Activated CD4-positive, alpha-beta T cell treated with anti-CD3 and anti-CD28 coated beads for 36 hours (primary cell): Measurements from ENCODE around the gene RPS6KA4. TPM values are rescaled to one million over a fixed set of nuclear protein-coding genes. Genes with fewer than 3 reads are reported as not detected.
"Not testable (repeated sequence)": the region's sequence is repeated elsewhere in the genome, so short reads cannot be mapped to it uniquely, and the experiment has no call there.

Experiments
- ATAC-seq: fragments of 200-7000 bp; cut with Tn5 transposase; one replicate; pipeline ENCODE4 v1.10.0; 2021; ENCODE audit warnings: mild to moderate bottlenecking, moderate library complexity
- CTCF ChIA-PET: fragments of 350-600 bp; sonication (Branson Sonifier 250); formaldehyde crosslinking; loops from one replicate; lab custom pipeline; 2021; ENCODE audit warnings: antibody characterized with exemption; lab: Charles Lee
- POLR2A ChIA-PET: fragments of 350-600 bp; sonication (Branson Sonifier 250); formaldehyde crosslinking; loops from one replicate; lab custom pipeline; 2021; ENCODE audit warnings: antibody characterized with exemption, inconsistent platforms; lab: Charles Lee
- DNase-seq: peaks from one replicate; pipeline ENCODE4 v3.0.0-alpha.2; 2020
- H3K27ac Mint-ChIP-seq: one replicate; pipeline ENCODE4 v1.8.0; 2021; ENCODE audit warnings: mixed read lengths
- H3K27me3 Mint-ChIP-seq: one replicate; pipeline ENCODE4 v1.8.0; 2021; ENCODE audit warnings: mixed read lengths
- H3K36me3 Mint-ChIP-seq: one replicate; pipeline ENCODE4 v1.8.0; 2021; ENCODE audit warnings: low read depth, mixed read lengths
- H3K4me1 Mint-ChIP-seq: one replicate; pipeline ENCODE4 v1.8.0; 2021; ENCODE audit warnings: mixed read lengths
- H3K4me3 Mint-ChIP-seq: one replicate; pipeline ENCODE4 v1.8.0; 2021; ENCODE audit warnings: mild to moderate bottlenecking, moderate library complexity, mixed read lengths
- H3K9me3 Mint-ChIP-seq: one replicate; pipeline ENCODE4 v1.8.0; 2021; ENCODE audit warnings: low read depth, mixed read lengths
- intact Hi-C, 2 experiments: fragments of 100-400 bp; cut with DNase I in 1 of 2; cut with micrococcal nuclease in 1 of 2; formaldehyde crosslinking; loops; one replicate each; pipeline versions ENCODE4 v1.14.2 to v1.15.1; 2022 to 2024; cut with DNase I, micrococcal nuclease
- total RNA-seq, 2 experiments: library from RNA; stranded (reverse); gene quantifications; one replicate each; pipeline ENCODE4 v1.2.3, GENCODE V29; 2021

The RPS6KA4 gene
- total RNA-seq, 2 experiments from 2014 or later = 22.0 to 30.2 TPM

DNA sequence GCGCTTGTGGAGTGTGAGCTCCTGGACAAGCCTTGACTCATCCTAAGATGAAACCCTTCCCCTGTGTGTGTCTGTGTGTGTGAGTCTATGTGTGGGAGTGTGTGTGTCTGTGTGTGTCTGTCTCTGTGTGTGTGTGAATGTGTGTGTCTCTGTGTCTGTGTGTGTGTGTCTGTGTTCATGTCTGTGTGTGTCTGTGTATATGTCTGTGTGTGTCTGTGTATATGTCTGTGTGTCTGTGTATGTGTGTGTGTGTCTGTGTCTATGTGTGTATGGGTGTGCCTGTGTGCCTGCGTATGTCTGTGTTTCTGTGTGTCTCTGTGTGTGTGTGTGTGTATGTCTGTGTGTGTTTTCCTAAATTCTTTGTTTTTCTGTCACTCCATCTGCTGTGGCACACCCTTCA, 48.7 kb downstream of the RPS6KA4 start:
- Mint-ChIP-seq H3K36me3 (no peaks in the 10 kb centered on the region), H3K27me3 (no peaks in the 10 kb centered on the region), H3K9me3 (peaks cover 2% of the 10 kb centered on the region), H3K4me1 (no peaks in the 10 kb centered on the region), H3K4me3 (no peak overlapping the region), H3K27ac (no peak overlapping the region)
- ChIA-PET CTCF (interaction anchor here (0.8 kb wide), 1 partner anchor 157 kb away, joined by 3 read pairs; no protein-coding TSS in a partner anchor), POLR2A (no interaction called here)
- intact Hi-C loops = no loop called here
- DNase-seq (no peak), ATAC-seq (no peak)

DNA sequence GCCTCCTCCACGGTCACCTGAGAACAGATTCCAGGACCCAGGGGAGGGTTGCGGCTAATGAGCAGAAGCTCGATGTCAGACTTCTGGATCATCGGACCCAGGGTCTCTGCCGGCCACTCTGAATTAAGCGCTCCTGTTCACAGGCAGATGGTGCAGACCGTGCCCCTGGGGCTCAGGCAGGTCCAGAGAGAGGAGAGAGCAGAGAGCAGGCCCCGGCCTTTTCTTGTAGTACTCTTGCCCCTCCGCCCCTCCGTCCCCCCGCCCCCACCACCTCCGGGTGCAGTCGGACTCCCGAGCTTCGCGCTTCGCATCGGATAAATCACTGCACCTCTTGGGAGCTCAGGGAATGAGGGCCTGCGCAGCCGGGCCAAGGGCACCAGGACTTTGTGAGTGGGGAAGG, 50.3 kb downstream of the RPS6KA4 start:
- no peak overlapping the region for H3K4me3 Mint-ChIP-seq
- no peak overlapping the region for H3K27ac Mint-ChIP-seq
- ChIA-PET POLR2A (no interaction called here), CTCF (no interaction called here)
- no peaks in the 10 kb centered on the region for H3K27me3 Mint-ChIP-seq
- intact Hi-C loops = no loop called here
- ATAC-seq (no peak), DNase-seq (no peak)
- no peaks in the 10 kb centered on the region for H3K36me3 Mint-ChIP-seq
- peaks cover under 1% of the 10 kb centered on the region for H3K9me3 Mint-ChIP-seq
- no peaks in the 10 kb centered on the region for H3K4me1 Mint-ChIP-seq

DNA sequence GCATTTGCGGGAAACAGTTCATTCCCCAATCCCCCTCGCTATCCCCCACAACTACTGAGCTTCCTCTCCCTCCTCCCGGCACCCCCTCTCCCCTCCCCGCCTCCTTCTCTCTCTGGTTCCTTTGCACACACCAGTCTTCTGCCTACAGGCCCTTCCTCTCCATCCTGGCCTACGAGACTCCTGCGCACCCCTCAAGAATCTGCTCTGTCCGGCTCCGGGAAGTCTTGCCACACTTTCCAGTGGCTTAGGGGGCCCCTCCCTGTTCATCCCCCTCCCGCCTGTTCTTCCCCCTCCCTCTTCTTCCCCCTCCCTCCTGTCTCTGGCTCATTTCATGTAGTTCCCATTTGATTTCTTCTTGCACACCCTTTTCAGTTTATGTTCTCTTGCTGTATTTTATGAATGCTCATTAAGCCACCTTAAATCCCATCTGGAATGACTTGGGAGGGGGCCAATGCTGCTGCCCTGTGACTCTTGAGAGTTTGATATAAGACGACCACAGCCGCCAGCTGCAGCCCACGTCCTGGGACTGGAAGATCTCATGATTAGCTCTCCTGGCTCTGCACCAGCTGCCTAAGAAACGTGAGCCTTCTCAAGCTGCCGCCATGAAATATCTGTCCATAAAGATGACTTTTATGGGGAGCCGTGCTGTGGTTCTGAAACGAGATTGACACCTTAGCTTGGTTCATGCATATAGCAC, 50.9 kb downstream of the RPS6KA4 start:
- Mint-ChIP-seq H3K27me3 (no peaks in the 10 kb centered on the region), H3K9me3 (no peaks in the 10 kb centered on the region), H3K27ac (no peak overlapping the region), H3K4me1 (no peaks in the 10 kb centered on the region), H3K4me3 (no peak overlapping the region), H3K36me3 (no peaks in the 10 kb centered on the region)
- no peak for ATAC-seq
- POLR2A ChIA-PET = no interaction called here
- CTCF ChIA-PET = interaction anchor here (1.0 kb wide), 1 partner anchor 12 kb away, joined by 4 read pairs; no protein-coding TSS in a partner anchor
- intact Hi-C loops = no loop called here
- no peak for DNase-seq

DNA sequence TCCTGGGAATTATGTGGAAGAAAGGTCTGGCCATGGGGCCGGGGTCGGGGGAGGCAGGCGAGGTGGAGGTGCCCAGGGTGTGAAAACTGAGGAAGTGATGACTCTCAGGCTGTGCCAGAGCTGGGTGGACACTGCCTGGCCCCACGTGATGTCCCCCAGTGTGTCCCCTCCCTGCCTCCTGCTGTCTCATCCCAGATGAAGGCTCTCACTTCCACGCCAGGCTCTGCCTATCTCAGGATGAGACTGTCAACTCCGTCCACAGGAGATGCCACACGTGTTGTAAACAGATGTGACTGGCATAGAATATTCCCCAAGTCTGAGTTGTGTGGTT, 51.4 kb downstream of the RPS6KA4 start:
- H3K4me3 Mint-ChIP-seq = no peak overlapping the region
- POLR2A ChIA-PET = no interaction called here
- H3K27me3 Mint-ChIP-seq = no peaks in the 10 kb centered on the region
- ATAC-seq (no peak), DNase-seq (no peak)
- no peaks in the 10 kb centered on the region for H3K36me3 Mint-ChIP-seq
- CTCF ChIA-PET = interaction anchor here (1.0 kb wide), 1 partner anchor 12 kb away, joined by 4 read pairs; no protein-coding TSS in a partner anchor
- intact Hi-C loops = no loop called here
- no peak overlapping the region for H3K27ac Mint-ChIP-seq
- H3K4me1 Mint-ChIP-seq = no peaks in the 10 kb centered on the region
- no peaks in the 10 kb centered on the region for H3K9me3 Mint-ChIP-seq

DNA sequence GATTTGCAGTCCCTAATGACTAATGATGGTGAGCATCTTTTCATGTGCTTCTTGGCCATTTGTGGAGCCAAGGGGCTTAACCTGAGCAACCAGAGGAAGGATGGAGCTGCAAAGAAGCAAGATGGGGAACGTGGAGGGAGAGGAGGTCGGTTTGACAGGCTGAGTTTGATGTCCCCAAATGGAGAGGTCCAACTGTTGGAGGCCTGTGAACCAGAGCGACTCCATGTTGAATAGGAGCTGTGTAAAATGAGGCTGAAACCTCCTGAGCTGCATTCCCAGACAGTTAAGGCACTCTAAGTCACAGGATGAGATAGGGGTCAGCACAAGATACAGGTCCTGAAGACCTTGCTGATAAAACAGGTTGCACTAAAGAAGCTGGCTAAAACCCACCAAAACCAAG, 54.5 kb downstream of the RPS6KA4 start:
- ChIA-PET POLR2A (no interaction called here), CTCF (interaction anchor here (1.7 kb wide), 1 partner anchor 35 kb away, joined by 5 read pairs; no protein-coding TSS in a partner anchor)
- Mint-ChIP-seq H3K36me3 (peaks cover 2% of the 10 kb centered on the region), H3K27ac (no peak overlapping the region), H3K4me1 (peaks cover 4% of the 10 kb centered on the region), H3K27me3 (no peaks in the 10 kb centered on the region), H3K9me3 (peaks cover 3% of the 10 kb centered on the region), H3K4me3 (no peak overlapping the region)
- intact Hi-C loops = no loop called here
- no peak for ATAC-seq
- DNase-seq = no peak

DNA sequence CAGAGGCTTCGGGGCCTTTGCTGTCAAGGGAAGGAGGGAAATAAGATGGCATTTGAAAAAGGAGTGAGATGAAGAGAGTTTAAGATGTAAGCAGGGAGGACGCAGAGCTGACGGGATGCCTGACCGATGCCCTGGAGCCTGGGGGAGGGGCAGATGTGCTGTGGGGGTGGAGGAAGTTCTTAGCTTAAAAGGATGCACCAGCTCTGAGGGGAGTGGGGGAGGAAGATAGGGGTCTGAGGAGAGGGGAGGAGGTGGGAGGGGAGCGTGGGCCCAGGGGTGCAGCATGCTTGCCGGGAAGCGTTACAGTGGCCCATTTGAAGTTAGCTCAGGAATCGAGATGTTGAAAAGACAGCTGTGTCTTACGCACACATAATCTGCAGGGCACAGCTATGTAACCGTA, 56.3 kb downstream of the RPS6KA4 start:
- peaks cover 4% of the 10 kb centered on the region for H3K9me3 Mint-ChIP-seq
- POLR2A ChIA-PET = no interaction called here
- peaks cover 2% of the 10 kb centered on the region for H3K36me3 Mint-ChIP-seq
- H3K4me1 Mint-ChIP-seq = peaks cover 4% of the 10 kb centered on the region
- H3K4me3 Mint-ChIP-seq = no peak overlapping the region
- H3K27ac Mint-ChIP-seq = no peak overlapping the region
- no peak for ATAC-seq
- DNase-seq = no peak
- no peaks in the 10 kb centered on the region for H3K27me3 Mint-ChIP-seq
- CTCF ChIA-PET = no interaction called here
- intact Hi-C loops = no loop called here

DNA sequence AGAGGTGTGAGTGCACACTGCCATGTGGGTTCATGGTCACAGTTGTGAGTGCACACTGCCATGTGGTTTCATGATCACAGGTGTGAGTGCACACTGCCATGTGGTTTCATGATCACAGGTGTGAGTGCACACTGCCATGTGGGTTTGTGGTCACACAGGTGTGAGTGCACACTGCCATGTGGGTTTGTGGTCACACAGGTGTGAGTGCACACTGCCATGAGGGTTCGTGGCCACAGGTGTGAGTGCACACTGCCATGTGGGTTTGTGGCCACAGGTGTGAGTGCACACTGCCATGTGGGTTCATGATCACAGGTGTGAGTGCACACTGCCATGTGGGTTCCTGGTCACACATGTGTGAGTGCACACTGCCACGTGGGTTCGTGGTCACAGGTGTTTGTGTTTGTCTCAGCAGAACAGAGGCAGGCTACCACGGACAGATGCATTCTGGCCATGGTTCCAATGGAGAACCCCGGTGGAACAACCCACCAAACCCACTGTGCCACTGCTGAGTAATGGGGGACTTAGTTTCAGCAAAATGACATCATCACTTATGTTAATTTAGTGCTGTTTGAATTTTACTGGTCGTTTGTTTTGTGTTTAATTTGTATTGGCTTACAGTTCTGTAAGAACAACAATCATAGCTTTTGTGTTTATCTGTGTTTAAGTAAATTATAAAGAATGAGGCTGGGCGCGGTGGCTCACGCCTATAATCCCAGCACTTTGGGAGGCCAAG, 57.2 kb downstream of the RPS6KA4 start:
- H3K27ac Mint-ChIP-seq = no peak overlapping the region
- POLR2A ChIA-PET = no interaction called here
- DNase-seq (no peak), ATAC-seq (no peak)
- H3K36me3 Mint-ChIP-seq = peaks cover 2% of the 10 kb centered on the region
- no peaks in the 10 kb centered on the region for H3K27me3 Mint-ChIP-seq
- CTCF ChIA-PET = interaction anchor here (0.6 kb wide), 1 partner anchor 1428 kb away, joined by 3 read pairs; no protein-coding TSS in a partner anchor
- peaks cover 5% of the 10 kb centered on the region for H3K9me3 Mint-ChIP-seq
- peaks cover 4% of the 10 kb centered on the region for H3K4me1 Mint-ChIP-seq
- intact Hi-C loops = no loop called here
- H3K4me3 Mint-ChIP-seq = no peak overlapping the region

DNA sequence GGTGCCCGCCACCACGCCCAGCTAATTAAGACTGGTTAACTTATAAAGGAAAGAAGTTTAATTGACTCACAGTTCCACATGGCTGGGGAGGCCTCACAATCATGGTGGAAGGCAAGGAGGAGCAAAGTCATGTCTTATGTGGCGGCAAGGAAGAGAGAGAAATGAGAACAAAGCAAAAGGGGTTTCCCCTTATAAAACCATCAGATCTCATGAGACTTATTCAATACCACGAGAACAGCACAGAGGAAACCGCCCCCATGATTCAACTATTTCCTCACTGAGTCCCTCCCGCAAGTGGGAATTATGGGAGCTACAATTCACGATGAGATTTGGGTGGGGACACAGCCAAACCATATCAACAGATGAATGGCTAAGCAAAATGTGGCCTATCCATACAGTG, 59.3 kb downstream of the RPS6KA4 start:
- H3K4me1 Mint-ChIP-seq, CTCF ChIA-PET, intact Hi-C loops, H3K27me3 Mint-ChIP-seq, H3K36me3 Mint-ChIP-seq, H3K4me3 Mint-ChIP-seq, POLR2A ChIA-PET: not testable (repeated sequence)
- Mint-ChIP-seq H3K27ac (peak overlapping the region; percentile 44), H3K9me3 (peaks cover 12% of the 10 kb centered on the region)
- DNase-seq (peak; percentile 9), ATAC-seq (peak; percentile 42)

DNA sequence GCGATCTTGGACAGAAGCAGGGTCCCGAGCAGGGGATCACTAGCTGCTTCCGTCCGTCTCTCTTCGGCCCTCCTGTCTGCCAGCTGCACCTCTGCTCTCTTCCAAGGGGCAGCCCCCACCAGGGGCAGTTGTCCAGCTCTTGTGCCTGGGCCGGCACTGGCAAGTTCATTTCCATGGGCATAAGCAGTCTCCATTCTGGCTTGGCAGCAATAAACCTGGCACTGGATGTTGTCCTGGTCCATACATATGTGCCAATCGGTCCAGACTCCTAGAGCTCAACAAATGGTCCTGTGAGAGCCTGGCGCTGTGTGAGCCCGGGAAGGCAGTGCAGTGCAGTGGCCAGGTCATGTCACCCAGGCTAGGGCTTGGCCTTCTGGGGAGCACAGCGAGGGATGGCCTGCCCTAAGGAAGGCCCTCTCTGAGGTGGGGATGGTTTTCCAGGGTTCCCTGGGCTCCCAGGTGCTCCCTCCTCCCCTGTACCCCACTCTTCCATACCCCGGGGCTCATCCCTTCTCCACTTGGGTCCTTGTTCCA, 60.4 kb downstream of the RPS6KA4 start:
- Mint-ChIP-seq H3K9me3 (peaks cover 12% of the 10 kb centered on the region), H3K4me3 (no peak overlapping the region), H3K36me3 (peaks cover 2% of the 10 kb centered on the region), H3K4me1 (peaks cover 4% of the 10 kb centered on the region), H3K27me3 (no peaks in the 10 kb centered on the region), H3K27ac (no peak overlapping the region)
- ChIA-PET POLR2A (no interaction called here), CTCF (no interaction called here)
- intact Hi-C loops = no loop called here
- ATAC-seq = no peak
- DNase-seq = no peak

DNA sequence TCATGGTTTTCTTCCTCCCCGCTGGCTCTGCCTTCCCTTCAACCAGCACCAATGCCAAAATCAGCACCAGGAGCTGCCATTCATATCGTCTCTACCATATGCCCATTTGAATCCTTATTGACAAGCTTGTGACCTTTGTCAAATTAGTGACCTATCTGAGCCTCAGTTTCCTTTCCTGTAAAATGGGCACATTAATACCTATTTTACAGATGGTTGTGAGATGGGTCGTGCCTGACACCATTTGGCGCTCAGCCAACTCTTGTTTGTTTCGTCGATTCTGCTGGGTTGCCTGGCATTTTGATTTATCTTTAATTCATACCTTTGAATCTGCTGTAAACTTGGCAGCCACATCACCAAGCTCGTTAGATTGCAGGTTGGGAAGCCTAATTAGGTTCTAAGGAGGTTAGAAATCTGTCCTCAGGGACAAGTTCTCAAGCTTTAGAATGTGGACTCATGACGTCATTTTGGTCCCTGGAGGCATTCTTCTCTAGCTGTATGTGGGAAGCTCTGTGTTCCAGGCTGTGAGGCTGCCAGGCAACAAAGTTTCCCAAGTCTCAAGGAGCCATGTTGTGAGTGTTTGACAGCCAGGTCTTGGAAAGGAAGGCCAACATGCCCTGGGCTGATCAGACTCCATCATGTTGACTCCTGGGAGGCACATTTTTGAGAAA, 61.0 kb downstream of the RPS6KA4 start:
- CTCF ChIA-PET = no interaction called here
- POLR2A ChIA-PET = no interaction called here
- peaks cover 4% of the 10 kb centered on the region for H3K4me1 Mint-ChIP-seq
- H3K27ac Mint-ChIP-seq = no peak overlapping the region
- peaks cover 2% of the 10 kb centered on the region for H3K36me3 Mint-ChIP-seq
- peaks cover 12% of the 10 kb centered on the region for H3K9me3 Mint-ChIP-seq
- intact Hi-C loops = no loop called here
- H3K4me3 Mint-ChIP-seq = no peak overlapping the region
- no peak for DNase-seq
- H3K27me3 Mint-ChIP-seq = no peaks in the 10 kb centered on the region
- ATAC-seq = no peak
